ENCODE results near the gene PLB1. TPM values are rescaled to one million over a fixed set of nuclear protein-coding genes. Genes with fewer than 3 reads are reported as not detected.

The PLB1 gene
- polyA plus RNA-seq, 1 donor from 2014 or later = 2.8 TPM

DNA sequence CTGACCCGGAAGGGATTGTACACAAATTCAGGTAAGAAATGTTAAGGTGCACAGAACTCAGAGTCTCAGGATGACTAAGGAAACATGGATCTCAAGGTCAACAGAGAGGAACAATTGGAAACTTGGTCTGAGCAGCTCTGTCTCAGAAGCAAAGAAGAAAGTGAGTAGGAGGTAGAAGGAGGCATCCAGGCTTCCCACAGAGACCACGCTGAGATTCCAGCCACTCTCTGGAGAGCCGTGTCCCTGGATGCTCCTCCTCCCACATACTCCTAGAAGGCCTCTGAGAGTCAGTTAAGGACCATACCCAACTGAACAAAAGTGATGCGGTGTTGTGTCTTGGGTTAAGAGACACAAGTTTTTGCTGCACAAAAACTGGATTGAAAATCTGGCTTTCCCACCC lies 8.6 kb upstream of the PLB1 start:
- H2AFZ ChIP-seq (ENCODE audit: low read depth, low read length) = no peak overlapping the region
- H3K4me2 ChIP-seq (ENCODE audit: low read length) = no peak overlapping the region
- TF ChIP-seq MXI1 (conservative IDR thresholded peaks at IDR 0.05; ENCODE audit: poor library complexity, severe bottlenecking) (no peak), SMC3 (conservative IDR thresholded peaks at IDR 0.05; ENCODE audit: poor library complexity) (no peak), EP300 (conservative IDR thresholded peaks at IDR 0.05; ENCODE audit: poor library complexity, severe bottlenecking) (no peak), POLR2AphosphoS5 (IDR thresholded peaks at IDR 0.05) (no peak), EZH2 (IDR thresholded peaks at IDR 0.05; ENCODE audit: borderline replicate concordance, insufficient read depth, low read length, poor library complexity, severe bottlenecking) (no peak), RAD21 (conservative IDR thresholded peaks at IDR 0.05) (no peak), TAF1 (IDR thresholded peaks at IDR 0.05; ENCODE audit: low read depth) (no peak)
- TF ChIP-seq, protein P1, sequence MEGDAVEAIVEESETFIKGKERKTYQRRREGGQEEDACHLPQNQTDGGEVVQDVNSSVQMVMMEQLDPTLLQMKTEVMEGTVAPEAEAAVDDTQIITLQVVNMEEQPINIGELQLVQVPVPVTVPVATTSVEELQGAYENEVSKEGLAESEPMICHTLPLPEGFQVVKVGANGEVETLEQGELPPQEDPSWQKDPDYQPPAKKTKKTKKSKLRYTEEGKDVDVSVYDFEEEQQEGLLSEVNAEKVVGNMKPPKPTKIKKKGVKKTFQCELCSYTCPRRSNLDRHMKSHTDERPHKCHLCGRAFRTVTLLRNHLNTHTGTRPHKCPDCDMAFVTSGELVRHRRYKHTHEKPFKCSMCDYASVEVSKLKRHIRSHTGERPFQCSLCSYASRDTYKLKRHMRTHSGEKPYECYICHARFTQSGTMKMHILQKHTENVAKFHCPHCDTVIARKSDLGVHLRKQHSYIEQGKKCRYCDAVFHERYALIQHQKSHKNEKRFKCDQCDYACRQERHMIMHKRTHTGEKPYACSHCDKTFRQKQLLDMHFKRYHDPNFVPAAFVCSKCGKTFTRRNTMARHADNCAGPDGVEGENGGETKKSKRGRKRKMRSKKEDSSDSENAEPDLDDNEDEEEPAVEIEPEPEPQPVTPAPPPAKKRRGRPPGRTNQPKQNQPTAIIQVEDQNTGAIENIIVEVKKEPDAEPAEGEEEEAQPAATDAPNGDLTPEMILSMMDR (IDR thresholded peaks at IDR 0.05; ENCODE audit: poor library complexity, severe bottlenecking) = no peak
- TF ChIP-seq, protein P2, sequence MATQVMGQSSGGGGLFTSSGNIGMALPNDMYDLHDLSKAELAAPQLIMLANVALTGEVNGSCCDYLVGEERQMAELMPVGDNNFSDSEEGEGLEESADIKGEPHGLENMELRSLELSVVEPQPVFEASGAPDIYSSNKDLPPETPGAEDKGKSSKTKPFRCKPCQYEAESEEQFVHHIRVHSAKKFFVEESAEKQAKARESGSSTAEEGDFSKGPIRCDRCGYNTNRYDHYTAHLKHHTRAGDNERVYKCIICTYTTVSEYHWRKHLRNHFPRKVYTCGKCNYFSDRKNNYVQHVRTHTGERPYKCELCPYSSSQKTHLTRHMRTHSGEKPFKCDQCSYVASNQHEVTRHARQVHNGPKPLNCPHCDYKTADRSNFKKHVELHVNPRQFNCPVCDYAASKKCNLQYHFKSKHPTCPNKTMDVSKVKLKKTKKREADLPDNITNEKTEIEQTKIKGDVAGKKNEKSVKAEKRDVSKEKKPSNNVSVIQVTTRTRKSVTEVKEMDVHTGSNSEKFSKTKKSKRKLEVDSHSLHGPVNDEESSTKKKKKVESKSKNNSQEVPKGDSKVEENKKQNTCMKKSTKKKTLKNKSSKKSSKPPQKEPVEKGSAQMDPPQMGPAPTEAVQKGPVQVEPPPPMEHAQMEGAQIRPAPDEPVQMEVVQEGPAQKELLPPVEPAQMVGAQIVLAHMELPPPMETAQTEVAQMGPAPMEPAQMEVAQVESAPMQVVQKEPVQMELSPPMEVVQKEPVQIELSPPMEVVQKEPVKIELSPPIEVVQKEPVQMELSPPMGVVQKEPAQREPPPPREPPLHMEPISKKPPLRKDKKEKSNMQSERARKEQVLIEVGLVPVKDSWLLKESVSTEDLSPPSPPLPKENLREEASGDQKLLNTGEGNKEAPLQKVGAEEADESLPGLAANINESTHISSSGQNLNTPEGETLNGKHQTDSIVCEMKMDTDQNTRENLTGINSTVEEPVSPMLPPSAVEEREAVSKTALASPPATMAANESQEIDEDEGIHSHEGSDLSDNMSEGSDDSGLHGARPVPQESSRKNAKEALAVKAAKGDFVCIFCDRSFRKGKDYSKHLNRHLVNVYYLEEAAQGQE (IDR thresholded peaks at IDR 0.05; ENCODE audit: borderline replicate concordance) = no peak
- no peaks in the 10 kb centered on the region for H3K9me3 ChIP-seq (ENCODE audit: low read length)
- no peaks in the 10 kb centered on the region for H3F3A ChIP-seq (ENCODE audit: insufficient read depth, low read length, poor library complexity, severe bottlenecking)
- H3K27ac ChIP-seq (ENCODE audit: low read length) = no peak overlapping the region
- H3K79me2 ChIP-seq (replicated peaks; ENCODE audit: insufficient read depth, low read length) = no peaks in the 10 kb centered on the region
- no peaks in the 10 kb centered on the region for H4K20me1 ChIP-seq (ENCODE audit: insufficient read depth)
- no peak overlapping the region for H3K9ac ChIP-seq (ENCODE audit: low read length)
- H3K9me2 ChIP-seq (ENCODE audit: insufficient read depth, low read length) = no peaks in the 10 kb centered on the region
- no peaks in the 10 kb centered on the region for H3K27me3 ChIP-seq (ENCODE audit: insufficient read depth, low read depth, low read length)
- no peaks in the 10 kb centered on the region for H3K36me3 ChIP-seq (ENCODE audit: insufficient read depth, low read length)
- no peak overlapping the region for H3K4me3 ChIP-seq (ENCODE audit: low read length)

DNA sequence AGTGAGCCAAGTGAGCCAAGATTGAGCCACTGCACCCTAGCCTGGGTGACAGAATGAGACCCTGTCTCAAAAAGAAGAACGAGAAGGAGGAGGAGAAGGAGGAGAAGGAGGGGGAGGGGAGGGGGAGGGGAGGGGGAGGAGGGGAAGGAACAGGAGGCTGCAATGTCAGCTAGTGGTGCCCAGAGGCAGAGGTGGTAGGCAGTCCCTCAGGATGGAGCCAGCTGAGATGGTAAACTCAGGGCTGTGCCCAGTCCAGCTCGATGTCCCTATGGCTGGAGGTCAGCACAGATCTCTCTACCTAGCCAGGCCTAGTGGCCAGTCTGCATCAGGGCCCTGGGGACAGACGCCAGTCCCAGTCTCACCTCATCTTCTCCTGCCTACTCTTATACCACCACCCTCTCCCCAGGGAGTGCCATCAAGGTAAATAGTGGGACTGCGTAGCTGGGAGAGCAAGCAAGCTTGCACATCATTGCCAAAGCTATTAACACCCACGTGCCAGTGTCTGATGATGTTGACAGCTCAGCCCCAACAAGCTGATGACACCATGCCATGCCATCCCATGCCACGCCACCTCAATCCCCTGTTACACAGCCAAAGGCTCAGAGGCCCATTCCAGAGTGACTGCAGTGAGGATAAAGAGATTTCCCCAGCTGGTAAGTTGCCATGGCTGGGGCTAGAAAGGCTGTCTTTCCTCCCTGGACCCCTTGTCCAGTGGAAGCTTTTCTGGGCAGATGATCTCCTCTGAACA lies 7.6 kb upstream of the PLB1 start:
- no peak overlapping the region for H3K4me3 ChIP-seq (ENCODE audit: low read length)
- H3K36me3 ChIP-seq (ENCODE audit: insufficient read depth, low read length) = no peaks in the 10 kb centered on the region
- H3K27ac ChIP-seq (ENCODE audit: low read length) = no peak overlapping the region
- H3K9me2 ChIP-seq (ENCODE audit: insufficient read depth, low read length) = no peaks in the 10 kb centered on the region
- H3K27me3 ChIP-seq (ENCODE audit: insufficient read depth, low read depth, low read length) = no peaks in the 10 kb centered on the region
- H3K9ac ChIP-seq (ENCODE audit: low read length) = no peak overlapping the region
- no peak overlapping the region for H3K4me2 ChIP-seq (ENCODE audit: low read length)
- no peak for TF ChIP-seq MXI1 (conservative IDR thresholded peaks at IDR 0.05; ENCODE audit: poor library complexity, severe bottlenecking)
- no peak for TF ChIP-seq TAF1 (IDR thresholded peaks at IDR 0.05; ENCODE audit: low read depth)
- TF ChIP-seq RAD21 (conservative IDR thresholded peaks at IDR 0.05) = no peak
- no peaks in the 10 kb centered on the region for H3K79me2 ChIP-seq (replicated peaks; ENCODE audit: insufficient read depth, low read length)
- H3K9me3 ChIP-seq (ENCODE audit: low read length) = no peaks in the 10 kb centered on the region
- no peaks in the 10 kb centered on the region for H3F3A ChIP-seq (ENCODE audit: insufficient read depth, low read length, poor library complexity, severe bottlenecking)
- no peaks in the 10 kb centered on the region for H4K20me1 ChIP-seq (ENCODE audit: insufficient read depth)
- no peak overlapping the region for H2AFZ ChIP-seq (ENCODE audit: low read depth, low read length)

All from neural cell (in vitro differentiated cells).